Measurements from ENCODE around the gene RNGTT.
"Not testable (repeated sequence)": the region's sequence is repeated elsewhere in the genome, so short reads cannot be mapped to it uniquely, and the experiment has no call there.

RNGTT gene

GRCh38 chr6:88785478-88785877 is 177.9 kb downstream of the RNGTT start:
- no peak for DNase-seq

- peak; percentile 88 for DNase-seq
Measured at GRCh38 chr6:88780714-88781389, 182.6 kb downstream of the RNGTT start.

GRCh38 chr6:88775866-88776571 is 187.4 kb downstream of the RNGTT start:
- no peak for DNase-seq

GRCh38 chr6:88768114-88768513 is 195.3 kb downstream of the RNGTT start:
- not testable (repeated sequence) for DNase-seq

GRCh38 chr6:88764081-88764480 is 199.3 kb downstream of the RNGTT start:
- no peak for DNase-seq

- peak; percentile 57 for DNase-seq
Measured at GRCh38 chr6:88763160-88763559, 200.3 kb downstream of the RNGTT start.

GRCh38 chr6:88761237-88762031 is 202.0 kb downstream of the RNGTT start:
- DNase-seq: peak; percentile 19

GRCh38 chr6:88760091-88760490 is 203.3 kb downstream of the RNGTT start:
- DNase-seq: no peak

- DNase-seq: no peak
Measured at GRCh38 chr6:88750936-88751335, 212.5 kb downstream of the RNGTT start.

GRCh38 chr6:88749849-88750248 is 213.6 kb downstream of the RNGTT start:
- DNase-seq: no peak

GRCh38 chr6:88748141-88748540 is 215.3 kb downstream of the RNGTT start:
- DNase-seq: no peak

- DNase-seq: no peak
Measured at GRCh38 chr6:88741939-88742338, 221.5 kb downstream of the RNGTT start.

- no peak for DNase-seq
Measured at GRCh38 chr6:88741071-88741470, 222.3 kb downstream of the RNGTT start.

GRCh38 chr6:88734544-88734943 is 228.9 kb downstream of the RNGTT start:
- no peak for DNase-seq

GRCh38 chr6:88730611-88731011 is 232.8 kb downstream of the RNGTT start:
- no peak for DNase-seq

GRCh38 chr6:88728756-88729155 is 234.7 kb downstream of the RNGTT start:
- no peak for DNase-seq

GRCh38 chr6:88726409-88726808 is 237.0 kb downstream of the RNGTT start:
- DNase-seq: not testable (repeated sequence)

GRCh38 chr6:88725111-88725975 is 238.1 kb downstream of the RNGTT start:
- DNase-seq: peak; percentile 27

- DNase-seq: no peak
Measured at GRCh38 chr6:88722686-88723085, 240.7 kb downstream of the RNGTT start.

GRCh38 chr6:88716399-88716798 is 247.0 kb downstream of the RNGTT start:
- DNase-seq: not testable (repeated sequence)

- DNase-seq: no peak
Measured at GRCh38 chr6:88712243-88712936, 251.0 kb downstream of the RNGTT start.

- DNase-seq: no peak
Measured at GRCh38 chr6:88709819-88710246, 253.6 kb downstream of the RNGTT start.
